Measurements from ENCODE around the gene EBPL. TPM values are rescaled to one million over a fixed set of nuclear protein-coding genes. Genes with fewer than 3 reads are reported as not detected.

Gene EBPL
- total and polyA plus RNA-seq, 8 donors: 36.5 to 307 (median 65.1) TPM

GRCh38 chr13:49638744-49639072 lies 52.6 kb downstream of the EBPL start:
- TF ChIP-seq CTCF (IDR thresholded peaks at IDR 0.05) (no peak), POLR2AphosphoS5 (IDR thresholded peaks at IDR 0.05) (no peak), POLR2A (IDR thresholded peaks at IDR 0.05) (no peak), EP300 (IDR thresholded peaks at IDR 0.05) (no peak)
- Histone ChIP-seq H3K27me3 (no peaks in the 10 kb centered on the region), H3K4me3 (no peak overlapping the region), H3K4me1 (peaks cover 0 to 7% (median 2%) of the 10 kb centered on the region in 4 donors), H3K9me3 (no peaks in the 10 kb centered on the region), H3K36me3 (no peaks in the 10 kb centered on the region), H3K27ac (no peak overlapping the region)
- DNase-seq: no peak
- intact Hi-C loops (cut with DNase I; ENCODE audit: low total_unique reads): no loop called here
- 84 to 93% (median 90%) methylated on average over 2 of the region's 2 CpGs for WGBS, 5 donors

- Histone ChIP-seq H3K4me1 (peaks cover 0 to 7% (median 2%) of the 10 kb centered on the region in 4 donors), H3K9me3 (no peaks in the 10 kb centered on the region), H3K27me3 (no peaks in the 10 kb centered on the region), H3K27ac (no peak overlapping the region), H3K36me3 (no peaks in the 10 kb centered on the region), H3K4me3 (no peak overlapping the region)
- WGBS, 5 donors: 83 to 90% (median 87%) methylated on average over 4 of the region's 4 CpGs
- TF ChIP-seq CTCF (IDR thresholded peaks at IDR 0.05) (no peak), EP300 (IDR thresholded peaks at IDR 0.05) (no peak), POLR2A (IDR thresholded peaks at IDR 0.05) (no peak), POLR2AphosphoS5 (IDR thresholded peaks at IDR 0.05) (no peak)
- DNase-seq: no peak
- intact Hi-C loops (cut with DNase I; ENCODE audit: low total_unique reads): no loop called here
Observed at GRCh38 chr13:49638030-49638743, 53.1 kb downstream of the EBPL start.

- Histone ChIP-seq H3K27ac (no peak overlapping the region), H3K27me3 (no peaks in the 10 kb centered on the region), H3K4me1 (peaks cover 0 to 7% (median 2%) of the 10 kb centered on the region in 4 donors), H3K36me3 (no peaks in the 10 kb centered on the region), H3K9me3 (no peaks in the 10 kb centered on the region), H3K4me3 (no peak overlapping the region)
- TF ChIP-seq CTCF (IDR thresholded peaks at IDR 0.05): no peak
- no peak for TF ChIP-seq POLR2AphosphoS5 (IDR thresholded peaks at IDR 0.05)
- no peak for TF ChIP-seq EP300 (IDR thresholded peaks at IDR 0.05)
- TF ChIP-seq POLR2A (IDR thresholded peaks at IDR 0.05): no peak
- no peak for DNase-seq
- 93 to 96% (median 94%) methylated on average over 5 of the region's 5 CpGs for WGBS, 5 donors
- intact Hi-C loops (cut with DNase I; ENCODE audit: low total_unique reads): no loop called here
Observed at GRCh38 chr13:49636705-49637104, 54.6 kb downstream of the EBPL start.

GRCh38 chr13:49635599-49636433 lies 55.5 kb downstream of the EBPL start:
- H3K27ac ChIP-seq: no peak overlapping the region
- peak; percentile 53 to 83 for DNase-seq
- no peaks in the 10 kb centered on the region for H3K27me3 ChIP-seq
- 39 to 58% (median 48%) methylated on average over 9 to 10 of the region's 10 CpGs for WGBS, 5 donors
- peak overlapping the region; percentile 0 to 37 (median 32) for H3K4me3 ChIP-seq
- intact Hi-C loops (cut with DNase I; ENCODE audit: low total_unique reads): no loop called here
- H3K9me3 ChIP-seq: no peaks in the 10 kb centered on the region
- H3K36me3 ChIP-seq: no peaks in the 10 kb centered on the region
- H3K4me1 ChIP-seq: peaks cover 0 to 7% (median 2%) of the 10 kb centered on the region in 4 donors
- TF ChIP-seq CTCF (IDR thresholded peaks at IDR 0.05) (no peak), POLR2A (IDR thresholded peaks at IDR 0.05) (no peak), EP300 (IDR thresholded peaks at IDR 0.05) (no peak), POLR2AphosphoS5 (IDR thresholded peaks at IDR 0.05) (no peak)
